GM18498 (cell line): ENCODE results near the gene NPHP1.
"Not testable (repeated sequence)": the region's sequence is repeated elsewhere in the genome, so short reads cannot be mapped to it uniquely, and the experiment has no call there.

ENCODE experiments used
- ATAC-seq: cut with Tn5 transposase; IDR thresholded peaks from one replicate; pipeline ENCODE4 v1.9.1; 2021; ENCODE audit warnings: mild to moderate bottlenecking, moderate library complexity; ENCODE audit not compliant: unreplicated experiment

The NPHP1 gene

DNA sequence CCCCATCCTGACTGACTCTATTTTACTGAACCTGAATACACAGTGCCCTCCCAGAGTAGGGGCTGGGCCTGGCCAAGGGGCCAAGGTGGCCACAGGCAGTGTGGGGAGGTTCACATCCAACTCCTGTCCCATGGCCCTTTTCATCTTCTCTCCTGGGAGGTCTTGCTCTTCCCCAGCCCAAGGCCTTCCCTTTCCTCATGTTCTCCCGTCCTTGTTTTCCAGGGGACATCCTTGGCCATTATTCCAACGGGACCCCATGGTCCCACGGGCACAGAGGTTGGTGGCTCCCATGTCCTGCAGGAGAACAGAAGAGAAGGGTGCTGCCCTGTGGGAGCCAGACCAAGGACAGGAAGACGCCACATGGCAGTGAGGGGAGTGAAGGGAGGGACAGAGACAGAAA lies 99.6 kb downstream of the NPHP1 start:
- no peak for ATAC-seq

DNA sequence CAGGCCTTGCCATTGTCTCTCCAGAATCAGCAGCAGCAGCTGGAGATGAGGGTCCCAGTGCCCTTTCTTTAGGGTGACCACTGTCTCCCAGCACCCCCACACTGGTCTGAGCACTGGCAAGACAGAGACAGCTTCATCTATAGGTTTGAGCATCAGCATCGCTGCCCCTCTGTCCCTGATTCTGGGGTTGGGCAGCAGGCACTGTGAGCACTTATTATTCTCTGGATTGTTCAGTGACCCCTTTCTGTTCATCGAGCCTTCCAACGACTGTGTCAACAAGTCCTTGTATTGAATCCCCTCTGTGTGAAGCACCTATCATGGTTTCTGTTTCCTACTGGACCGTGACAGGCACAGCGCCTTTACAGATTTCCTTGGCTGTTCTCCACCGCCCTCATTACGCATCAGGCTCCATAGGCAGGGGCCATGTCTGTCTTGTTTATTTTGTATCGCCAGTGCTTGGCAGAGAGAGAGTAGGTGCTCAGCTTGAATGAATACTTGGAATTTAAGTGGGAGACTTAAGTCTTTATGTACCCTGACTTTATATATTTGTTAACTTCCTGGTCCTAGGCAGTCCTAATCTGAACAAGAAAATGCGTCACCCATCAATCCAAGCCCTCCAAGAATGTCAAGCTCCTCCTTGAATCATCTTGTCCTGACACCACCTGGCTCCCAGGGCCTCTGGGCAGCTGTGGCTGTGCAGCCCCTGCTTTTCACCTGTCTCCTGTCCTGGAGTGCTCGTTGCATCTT lies 100.6 kb downstream of the NPHP1 start:
- no peak for ATAC-seq

DNA sequence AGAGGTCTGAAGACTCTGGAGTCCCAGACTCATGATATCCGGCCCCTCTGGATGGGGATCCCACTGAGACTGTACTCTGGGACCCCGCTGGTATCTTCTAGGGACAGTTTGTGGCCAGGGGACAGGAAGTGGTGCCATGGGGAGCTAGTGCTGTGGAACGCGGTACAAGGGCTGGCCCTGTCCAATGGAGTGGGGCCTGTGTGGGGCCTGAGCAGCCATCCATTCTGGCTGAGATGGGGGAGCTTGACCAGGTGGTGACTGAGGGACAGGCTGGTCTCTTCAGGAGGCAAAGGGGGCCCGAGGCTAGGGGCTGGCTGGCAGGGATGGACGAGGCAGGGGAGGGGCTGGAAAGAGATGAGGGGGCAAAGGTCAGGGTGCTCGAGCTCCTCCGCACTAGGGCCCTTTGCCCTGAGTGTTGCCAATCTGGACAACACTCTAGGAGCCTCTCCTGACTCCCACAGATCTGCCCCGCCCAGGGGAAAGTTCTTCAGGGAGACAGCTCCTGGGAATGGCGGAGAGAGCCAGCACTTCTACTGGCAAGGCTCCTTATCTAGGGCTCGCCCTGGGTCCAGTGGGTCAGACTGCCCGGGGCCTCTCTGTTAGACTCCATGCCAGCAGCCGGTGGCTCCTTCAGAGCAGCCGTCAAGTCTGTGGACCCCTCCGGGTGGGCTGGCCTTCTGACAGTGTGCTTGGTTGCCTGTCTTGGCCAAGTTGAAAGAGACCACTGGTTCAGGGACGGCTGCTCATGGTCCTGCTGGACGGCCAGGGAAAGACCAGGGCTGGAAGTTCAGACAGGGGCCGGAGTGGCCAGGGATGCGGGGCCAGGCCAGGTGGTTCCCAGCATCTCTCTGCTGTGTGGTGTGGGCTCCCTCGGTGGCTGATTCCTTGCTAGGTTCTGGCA lies 101.5 kb downstream of the NPHP1 start:
- no peak for ATAC-seq

DNA sequence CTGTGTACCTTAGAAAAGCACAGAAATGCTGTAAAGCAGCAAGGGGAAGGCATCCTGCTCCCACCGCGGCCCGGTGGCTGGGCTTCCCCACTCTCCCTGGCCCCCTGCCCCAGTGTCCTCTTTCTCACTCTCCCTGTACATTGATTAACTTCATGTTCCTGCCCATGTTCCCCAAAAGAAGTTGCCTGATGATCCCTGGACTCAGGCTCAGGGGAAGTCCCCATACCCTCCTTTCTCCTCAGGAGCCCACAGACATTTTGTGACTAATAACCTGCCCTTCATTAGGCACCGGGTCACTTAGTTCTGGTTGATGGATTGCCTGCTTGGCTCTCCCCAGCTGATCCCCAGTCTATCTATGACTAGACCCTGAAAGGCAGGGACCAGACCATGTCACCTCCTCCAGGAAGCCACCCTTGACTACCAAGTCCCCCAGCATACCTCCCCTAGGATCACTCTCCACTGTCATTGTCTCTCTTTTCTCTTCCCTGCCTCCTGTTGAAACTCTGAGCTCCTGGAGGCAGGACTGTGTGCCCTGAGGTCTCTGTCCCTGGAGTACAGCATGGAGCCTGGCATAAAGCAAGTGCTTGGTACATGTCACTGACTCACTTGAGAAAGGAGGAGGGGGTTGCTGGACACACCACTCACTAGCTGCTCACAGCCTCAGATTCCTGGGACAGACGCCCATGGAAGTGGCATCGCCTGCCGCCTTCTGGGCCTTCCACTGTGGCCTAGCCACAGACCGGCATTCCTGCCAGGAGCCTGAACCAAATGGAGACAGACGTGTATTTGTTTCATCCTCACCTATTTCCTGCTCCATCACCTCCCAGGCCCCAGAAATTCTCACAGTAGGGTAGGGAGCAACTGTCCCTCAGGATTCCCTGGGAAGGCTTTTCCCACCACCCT lies 102.7 kb downstream of the NPHP1 start:
- no peak for ATAC-seq

DNA sequence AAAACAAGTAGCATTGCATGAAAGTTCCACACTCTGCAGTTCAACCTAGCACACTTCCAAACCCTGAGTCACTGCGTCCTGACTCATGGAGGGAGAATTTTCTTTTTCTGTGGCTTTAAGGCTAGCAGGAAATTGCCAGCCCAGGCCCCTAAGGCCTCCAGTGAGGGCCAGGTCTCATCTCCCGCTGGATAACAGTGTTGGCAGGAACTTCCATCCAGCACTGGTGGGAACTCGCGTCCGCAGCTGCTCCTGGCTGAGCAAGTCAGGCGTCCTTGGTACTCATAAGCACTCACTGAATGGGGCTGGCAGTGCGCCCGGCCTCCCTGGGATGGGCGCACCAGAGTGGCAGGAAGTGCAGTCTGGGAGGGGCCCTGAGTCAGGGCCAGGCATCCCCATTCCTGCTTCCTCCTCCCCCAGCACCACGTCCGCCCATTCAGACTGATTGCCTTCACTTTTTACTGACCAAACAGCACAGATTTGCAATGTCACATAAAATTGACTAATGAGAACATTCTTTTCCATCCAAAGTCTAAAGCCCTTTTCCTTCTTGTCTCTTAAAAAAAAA lies 103.5 kb downstream of the NPHP1 start:
- ATAC-seq, result no peak

DNA sequence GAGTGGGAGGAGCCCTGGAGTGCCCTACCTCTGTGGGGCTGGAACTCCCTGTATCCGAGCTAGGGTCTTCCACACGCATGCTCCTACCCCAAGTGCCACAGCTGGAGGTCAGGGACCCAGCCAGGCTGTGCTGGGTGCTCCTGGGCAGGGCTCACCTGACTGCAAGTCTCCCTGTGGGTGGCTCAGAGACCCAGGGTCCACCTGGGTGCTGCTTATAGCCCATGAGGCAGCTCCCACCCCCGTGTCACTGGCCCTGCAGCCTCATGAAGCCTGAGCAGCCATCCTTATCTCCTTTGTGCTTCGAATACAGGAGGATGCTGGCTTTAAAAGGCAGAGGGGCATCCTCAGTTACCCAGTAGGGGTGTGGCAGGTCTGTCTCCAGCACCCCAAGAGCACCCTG lies 103.9 kb downstream of the NPHP1 start:
- not testable (repeated sequence) for ATAC-seq

DNA sequence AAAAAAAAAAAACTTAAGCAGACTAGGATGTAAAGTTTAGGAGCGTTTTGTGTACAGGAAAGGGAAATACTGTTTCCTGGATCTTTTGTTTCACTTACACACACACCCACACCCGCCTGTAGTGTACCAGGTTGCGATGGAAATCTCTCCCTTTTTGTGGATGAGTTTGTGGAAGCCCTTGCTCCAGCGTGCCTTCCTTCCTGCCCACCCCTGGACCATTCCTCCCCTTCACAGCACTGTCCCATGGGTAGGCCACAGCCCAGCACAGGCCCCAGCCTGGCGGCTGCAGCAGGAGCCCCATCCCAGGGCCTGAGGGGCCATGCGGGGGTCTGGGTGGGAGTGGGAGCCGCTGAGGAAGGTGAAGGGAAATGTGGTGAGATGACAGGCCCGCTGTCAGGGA lies 104.3 kb downstream of the NPHP1 start:
- no peak for ATAC-seq

DNA sequence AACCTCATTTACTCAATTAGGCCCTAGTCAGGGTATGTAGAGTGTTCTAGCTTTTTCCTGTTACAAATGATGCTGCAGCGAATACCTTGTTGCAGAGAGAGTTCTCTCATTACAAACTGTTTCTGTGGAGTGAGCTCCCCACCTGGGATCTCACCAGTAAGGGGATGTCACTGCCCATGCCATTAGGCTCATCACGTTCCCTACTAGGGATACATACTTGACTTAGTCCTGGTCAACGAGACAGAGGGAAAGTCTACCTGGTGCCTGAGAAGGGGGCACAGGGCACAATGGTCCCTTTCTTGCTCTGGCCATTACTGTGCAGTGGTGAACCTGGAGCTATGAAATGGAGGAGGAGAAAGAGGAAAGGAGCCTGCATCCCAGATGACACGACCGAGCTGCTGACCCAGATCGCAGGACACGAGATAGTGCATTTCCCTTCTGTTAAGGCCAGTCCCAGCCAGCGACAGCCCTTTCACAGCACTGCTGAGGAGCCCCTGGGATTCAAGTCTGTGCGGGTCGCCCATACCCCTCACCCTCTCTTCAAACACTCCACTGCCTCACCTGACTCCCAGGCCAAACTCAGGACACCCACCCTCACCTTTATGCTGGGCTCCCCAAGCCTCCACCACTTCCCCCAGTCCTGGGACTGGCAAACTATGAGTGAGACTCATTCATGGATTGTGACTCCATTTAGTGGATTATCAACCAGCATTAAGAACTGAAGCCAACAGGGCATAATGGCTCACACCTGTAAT lies 105.2 kb downstream of the NPHP1 start:
- ATAC-seq, result no peak

DNA sequence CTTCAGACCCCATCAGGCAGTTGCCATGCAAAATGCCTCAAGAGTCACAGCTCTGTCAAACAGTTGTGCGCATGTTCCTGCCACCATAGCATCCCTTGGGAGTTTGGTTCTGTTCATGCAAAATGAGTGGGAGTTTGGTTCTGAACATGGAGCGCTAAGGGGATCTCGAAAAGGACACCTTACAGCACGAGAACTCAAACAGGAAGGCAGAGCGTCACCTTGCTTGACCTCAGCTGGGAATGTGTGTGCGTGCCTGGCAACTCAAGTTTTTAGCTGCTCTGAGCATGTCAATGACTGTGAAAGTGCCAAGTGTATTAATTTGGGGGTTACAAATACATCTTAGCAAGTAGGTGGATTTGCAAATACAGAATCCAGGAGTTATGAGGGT lies 105.8 kb downstream of the NPHP1 start:
- no peak for ATAC-seq

DNA sequence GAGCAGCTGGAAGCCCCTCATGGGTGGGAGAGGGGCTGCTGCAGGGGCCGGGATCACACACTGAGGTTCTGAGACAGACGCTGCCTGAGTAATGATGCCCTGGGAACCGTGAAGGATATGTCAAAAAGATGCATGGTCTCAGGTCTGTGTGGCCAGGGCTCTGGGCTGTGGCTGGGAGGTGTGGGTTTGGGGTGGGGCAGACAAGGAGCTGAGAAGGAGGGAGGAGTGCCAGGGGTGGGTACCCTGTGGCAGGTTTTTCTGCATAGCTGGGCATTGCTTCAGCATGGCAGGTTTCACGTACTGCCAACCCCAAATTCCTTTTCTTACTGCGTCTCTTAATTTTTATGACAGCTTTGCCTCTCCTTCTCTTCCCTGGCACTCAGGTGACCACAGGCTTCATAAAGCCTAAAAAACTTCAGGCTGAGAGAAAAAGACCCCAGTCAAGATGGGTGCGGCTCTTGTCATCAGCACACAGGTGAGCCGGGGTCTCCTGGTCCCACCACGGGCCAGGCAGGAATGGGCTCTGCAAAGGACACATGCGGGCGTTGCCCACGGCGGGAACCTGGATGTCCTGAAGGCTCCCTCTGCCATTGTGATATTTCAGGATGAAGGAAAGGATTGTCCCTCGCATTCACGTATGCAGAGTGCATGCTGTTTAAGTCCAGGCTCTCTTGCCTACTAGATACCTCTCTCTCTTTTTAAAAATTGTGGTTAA lies 107.2 kb downstream of the NPHP1 start:
- ATAC-seq, result no peak

DNA sequence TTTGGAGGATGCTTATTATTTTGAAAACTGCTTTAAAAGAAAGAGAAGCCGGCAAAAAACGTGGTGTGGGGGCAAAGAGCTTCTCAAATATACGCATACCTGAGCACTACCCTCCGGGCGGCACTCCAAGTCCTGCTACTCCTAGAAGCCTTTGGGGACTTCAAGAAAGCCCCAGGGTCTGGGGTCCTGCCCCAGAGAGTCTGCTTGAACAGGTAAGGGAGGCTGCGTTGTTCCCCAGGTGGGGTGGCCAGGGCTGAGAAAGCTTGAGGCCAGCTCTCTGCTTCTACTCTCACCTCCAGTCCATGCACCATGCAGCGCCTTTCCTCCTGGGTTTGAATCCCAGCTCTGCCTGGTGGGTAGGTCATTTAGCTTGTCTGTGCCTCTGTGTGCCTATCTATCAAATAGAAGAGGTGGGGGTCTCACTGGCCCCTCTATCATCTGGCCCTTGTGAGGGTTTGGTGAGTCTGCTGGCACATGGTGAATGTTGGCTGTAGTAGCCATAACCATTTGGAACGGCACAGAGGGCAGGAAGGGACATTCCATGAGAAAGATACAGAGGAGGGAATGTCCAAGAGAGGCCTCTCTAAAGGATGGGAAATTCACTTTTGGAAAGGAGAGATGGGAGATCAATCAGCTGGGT lies 108.7 kb downstream of the NPHP1 start:
- no peak for ATAC-seq

DNA sequence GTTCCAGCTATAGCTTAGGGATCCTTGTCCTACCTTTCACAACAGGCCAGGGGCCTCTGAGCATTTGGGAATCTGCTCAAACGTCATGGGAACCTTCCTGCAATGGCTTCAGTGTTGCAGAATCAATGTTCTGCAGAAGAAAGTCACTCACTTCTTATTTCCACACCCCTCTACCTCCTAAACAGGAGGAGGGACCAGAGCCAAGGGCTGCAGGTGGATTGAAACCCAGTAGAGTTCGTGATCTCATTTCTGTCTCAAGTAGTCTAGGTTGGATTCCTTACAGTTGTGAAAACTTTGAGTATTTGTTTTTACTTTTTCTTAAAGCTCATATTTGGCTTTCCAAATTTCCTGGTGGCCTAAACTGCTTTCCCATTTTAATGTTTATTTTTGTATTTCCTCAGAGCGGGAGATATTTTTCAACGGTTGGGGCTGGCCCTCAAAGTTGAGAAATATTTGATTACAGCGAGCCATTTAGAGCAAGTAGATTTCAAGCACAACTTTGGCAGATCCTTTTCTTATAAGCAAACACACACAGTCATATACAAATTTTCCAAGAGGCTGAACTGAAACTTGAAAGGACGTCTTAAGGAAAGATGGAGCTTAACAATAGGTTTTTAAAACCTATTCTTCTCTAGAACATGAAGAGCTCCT lies 109.8 kb downstream of the NPHP1 start:
- not testable (repeated sequence) for ATAC-seq

DNA sequence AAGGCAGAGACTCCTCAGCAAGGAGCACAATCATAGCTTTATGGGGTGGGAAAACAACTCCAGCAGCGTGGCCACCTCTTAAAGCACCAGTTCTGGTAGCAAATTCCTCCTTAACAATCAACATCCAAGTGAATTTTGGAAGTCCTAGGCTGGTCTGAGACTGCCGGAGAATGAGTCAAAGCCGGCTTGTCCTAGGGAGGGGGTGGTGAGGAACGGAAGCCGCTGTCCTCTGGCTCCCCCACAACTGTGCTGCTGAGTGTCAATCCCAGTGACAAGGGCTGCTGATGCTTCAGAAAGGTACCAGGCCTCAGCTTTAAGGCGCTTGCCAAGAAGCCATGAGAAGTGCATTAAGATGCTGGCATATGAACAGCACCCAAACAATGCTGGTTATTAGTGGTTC lies 110.9 kb downstream of the NPHP1 start:
- not testable (repeated sequence) for ATAC-seq

DNA sequence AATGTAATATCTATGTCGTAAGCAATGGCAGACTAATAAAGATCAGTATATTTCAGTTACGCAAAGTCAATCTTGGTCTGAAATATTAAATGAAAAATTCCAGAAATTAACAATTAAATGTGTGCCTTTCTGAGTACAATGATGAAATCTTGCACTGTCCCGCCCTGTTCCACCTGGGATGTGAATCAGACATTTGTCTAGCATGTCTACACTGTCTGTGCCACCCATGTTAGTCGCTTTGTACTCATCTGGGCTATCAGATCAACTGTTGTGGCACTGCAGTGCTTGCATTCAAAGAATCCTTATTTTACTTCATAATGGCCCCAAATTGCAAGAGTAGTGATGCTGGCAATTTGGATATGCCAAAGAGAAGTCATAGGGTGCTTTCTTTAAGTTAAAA lies 114.6 kb downstream of the NPHP1 start:
- not testable (repeated sequence) for ATAC-seq

DNA sequence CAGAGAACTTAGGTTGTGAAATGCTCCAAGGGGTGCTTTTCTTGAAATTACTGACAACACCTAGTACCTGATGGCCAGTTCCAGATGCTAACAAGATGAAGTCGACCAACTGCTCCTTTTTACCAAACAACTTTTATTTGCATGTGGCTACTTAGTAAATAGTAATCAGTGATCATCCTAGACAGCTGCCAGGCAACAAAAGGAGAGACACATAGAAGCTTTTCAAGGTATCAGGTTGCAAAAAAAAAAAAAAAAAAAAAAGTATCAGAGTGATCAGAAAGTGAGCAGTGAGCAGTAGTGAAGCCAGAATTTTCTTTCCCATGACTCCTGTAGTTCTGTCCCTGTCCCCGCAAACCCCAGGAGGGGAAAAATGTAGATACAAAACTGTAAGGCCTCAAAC lies 121.1 kb downstream of the NPHP1 start:
- not testable (repeated sequence) for ATAC-seq

DNA sequence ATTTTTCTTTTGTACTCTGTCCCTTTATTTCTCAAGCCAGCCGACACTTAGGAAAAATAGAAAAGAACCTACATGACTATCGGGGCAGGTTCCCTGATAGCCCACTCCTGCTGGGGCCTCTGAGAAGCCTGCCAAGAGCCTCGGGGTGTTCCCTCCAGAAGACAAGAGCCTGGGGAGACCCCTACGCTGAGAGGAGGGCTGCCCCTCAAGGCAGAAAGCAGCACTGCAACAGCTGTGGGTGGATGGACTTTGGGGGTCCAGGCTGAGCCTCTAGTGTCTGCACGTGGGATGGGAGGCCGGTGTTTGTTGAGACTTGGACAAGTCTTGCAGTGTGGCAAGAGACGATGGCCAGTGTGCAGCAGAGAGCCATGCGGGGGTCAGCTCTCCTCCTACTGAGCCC lies 121.7 kb downstream of the NPHP1 start:
- not testable (repeated sequence) for ATAC-seq

DNA sequence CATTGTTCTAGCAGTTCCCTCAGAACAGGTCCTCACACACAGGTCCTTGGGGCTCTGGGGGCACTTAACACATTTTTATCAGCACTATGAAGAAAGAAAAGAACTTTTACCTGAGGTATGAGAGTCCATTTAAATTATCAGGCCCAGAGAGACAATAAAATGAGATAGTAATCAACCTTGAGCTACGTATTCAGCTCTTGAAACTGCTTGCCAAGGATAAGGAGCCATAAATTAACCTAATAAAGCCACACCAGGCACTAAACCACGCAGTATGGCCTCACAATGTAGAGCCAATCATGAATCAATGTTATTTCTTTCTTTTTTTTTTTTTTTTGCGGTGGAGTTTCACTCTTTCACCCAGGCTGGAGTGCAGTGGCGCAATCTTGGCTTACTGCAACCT lies 126.7 kb downstream of the NPHP1 start:
- ATAC-seq, result not testable (repeated sequence)

DNA sequence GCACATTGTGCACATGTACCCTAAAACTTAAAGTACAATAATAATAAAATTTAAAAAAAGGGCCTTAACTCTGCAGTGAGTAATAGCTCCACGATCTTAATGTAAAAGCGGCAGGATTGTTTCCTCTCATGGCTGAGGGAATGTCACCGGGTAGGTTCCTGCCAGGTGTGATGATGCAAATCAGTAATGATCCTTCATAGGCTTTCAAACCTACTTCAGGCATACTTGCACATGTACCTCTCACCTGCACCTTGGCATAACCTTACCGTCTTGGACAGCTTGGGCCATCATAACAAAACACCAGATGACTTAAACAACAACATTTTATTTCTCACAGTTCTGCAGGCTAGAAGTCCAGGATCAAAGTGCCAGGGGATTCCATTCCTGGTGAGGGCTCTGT lies 128.9 kb downstream of the NPHP1 start:
- not testable (repeated sequence) for ATAC-seq
